Measurements from ENCODE around the gene GRM1. TPM values are rescaled to one million over a fixed set of nuclear protein-coding genes. Genes with fewer than 3 reads are reported as not detected.
"Not testable (repeated sequence)": the region's sequence is repeated elsewhere in the genome, so short reads cannot be mapped to it uniquely, and the experiment has no call there.

GRM1 gene
- polyA plus RNA-seq, 4 donors, result 0.01 to 0.03 TPM; not detected in 2

- no peak for FAIRE-seq
- H3K27me3 ChIP-seq (ENCODE audit: control insufficient read depth in 3 of 3, insufficient read depth in 3 of 3, low read length in 3 of 3), result no peaks in the 10 kb centered on the region
- no peaks in the 10 kb centered on the region for H3K4me1 ChIP-seq (ENCODE audit: control insufficient read depth in 3 of 3, insufficient read depth in 2 of 3, low read depth in 1 of 3, low read length in 2 of 3)
- DNase-seq, result no peak
- H3K9me3 ChIP-seq (ENCODE audit: control insufficient read depth in 2 of 2, insufficient read depth in 1 of 2, low read depth in 1 of 2, low read length in 1 of 2), result no peaks in the 10 kb centered on the region
- no peak overlapping the region for H3K27ac ChIP-seq (ENCODE audit: low read depth in 1 of 3, low read length in 2 of 3)
- H3K4me3 ChIP-seq (ENCODE audit: low read depth in 1 of 3, low read length in 3 of 3), result no peak overlapping the region
- no peaks in the 10 kb centered on the region for H3K36me3 ChIP-seq (ENCODE audit: control insufficient read depth in 3 of 3, insufficient read depth in 2 of 3, low read depth in 1 of 3, low read length in 3 of 3)
Observed at GRCh38 chr6:146253691-146254090, 224.8 kb downstream of the GRM1 start.

GRCh38 chr6:146258206-146258605 lies 229.3 kb downstream of the GRM1 start:
- Histone ChIP-seq H3K4me1 (ENCODE audit: control insufficient read depth in 3 of 3, insufficient read depth in 2 of 3, low read depth in 1 of 3, low read length in 2 of 3) (no peaks in the 10 kb centered on the region), H3K4me3 (ENCODE audit: low read depth in 1 of 3, low read length in 3 of 3) (no peak overlapping the region), H3K36me3 (ENCODE audit: control insufficient read depth in 3 of 3, insufficient read depth in 2 of 3, low read depth in 1 of 3, low read length in 3 of 3) (no peaks in the 10 kb centered on the region), H3K9me3 (ENCODE audit: control insufficient read depth in 2 of 2, insufficient read depth in 1 of 2, low read depth in 1 of 2, low read length in 1 of 2) (no peaks in the 10 kb centered on the region), H3K27ac (ENCODE audit: low read depth in 1 of 3, low read length in 2 of 3) (no peak overlapping the region), H3K27me3 (ENCODE audit: control insufficient read depth in 3 of 3, insufficient read depth in 3 of 3, low read length in 3 of 3) (no peaks in the 10 kb centered on the region)
- no peak for DNase-seq
- 36 to 58% (median 37%) methylated on average over 1 of the region's 1 CpG for WGBS, 3 donors
- no peak for FAIRE-seq

DNA sequence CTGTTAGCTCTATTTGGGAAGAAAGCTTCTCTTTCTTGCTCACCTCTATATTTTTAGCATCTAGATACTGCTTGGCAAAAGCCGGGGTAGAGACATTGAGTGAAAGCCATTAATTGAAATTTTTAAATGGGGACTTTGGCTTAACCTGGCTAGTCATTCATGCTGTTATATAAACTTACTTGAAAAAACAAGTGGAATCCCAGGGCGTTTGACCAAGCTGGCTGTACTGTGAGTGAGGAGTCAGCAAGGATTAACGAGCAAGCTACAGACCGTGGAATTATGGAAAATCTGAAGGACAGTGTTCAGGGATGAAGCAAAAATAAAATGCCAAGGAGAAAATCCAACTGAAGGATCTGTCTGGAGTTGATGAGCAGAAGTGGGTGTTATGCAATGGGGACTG lies 232.0 kb downstream of the GRM1 start:
- FAIRE-seq (no peak), DNase-seq (no peak)
- H3K36me3 ChIP-seq (ENCODE audit: control insufficient read depth in 3 of 3, insufficient read depth in 2 of 3, low read depth in 1 of 3, low read length in 3 of 3), result no peaks in the 10 kb centered on the region
- no peaks in the 10 kb centered on the region for H3K4me1 ChIP-seq (ENCODE audit: control insufficient read depth in 3 of 3, insufficient read depth in 2 of 3, low read depth in 1 of 3, low read length in 2 of 3)
- WGBS, 3 donors, result 68 to 76% (median 69%) methylated on average over 4 of the region's 4 CpGs
- no peaks in the 10 kb centered on the region for H3K27me3 ChIP-seq (ENCODE audit: control insufficient read depth in 3 of 3, insufficient read depth in 3 of 3, low read length in 3 of 3)
- H3K9me3 ChIP-seq (ENCODE audit: control insufficient read depth in 2 of 2, insufficient read depth in 1 of 2, low read depth in 1 of 2, low read length in 1 of 2), result no peaks in the 10 kb centered on the region
- H3K27ac ChIP-seq (ENCODE audit: low read depth in 1 of 3, low read length in 2 of 3), result no peak overlapping the region
- no peak overlapping the region for H3K4me3 ChIP-seq (ENCODE audit: low read depth in 1 of 3, low read length in 3 of 3)

GRCh38 chr6:146265056-146265455 lies 236.2 kb downstream of the GRM1 start:
- WGBS, 3 donors, result 95 to 99% (median 97%) methylated on average over 2 of the region's 2 CpGs
- FAIRE-seq (no peak), DNase-seq (no peak)

DNA sequence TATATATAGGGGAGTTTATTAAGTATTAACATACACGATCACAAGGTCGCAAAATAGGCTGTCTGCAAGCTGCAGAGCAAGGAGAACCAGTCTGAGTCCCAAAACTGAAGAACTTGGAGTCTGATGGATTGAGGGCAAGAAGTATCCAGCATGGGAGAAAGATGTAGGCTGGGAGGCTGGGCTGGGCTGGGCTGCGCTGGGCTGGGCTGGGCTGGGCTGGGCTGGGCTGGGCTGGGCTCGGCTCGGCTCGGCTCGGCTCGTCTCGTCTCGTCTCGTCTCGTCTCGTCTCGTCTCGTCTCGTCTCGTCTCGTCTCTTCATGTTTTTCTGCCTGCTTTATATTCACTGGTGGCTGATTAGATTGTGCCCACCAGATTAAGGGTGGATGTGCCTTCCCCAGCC lies 238.6 kb downstream of the GRM1 start:
- H3K9me3 ChIP-seq (ENCODE audit: control insufficient read depth in 2 of 2, insufficient read depth in 1 of 2, low read depth in 1 of 2, low read length in 1 of 2), result no peaks in the 10 kb centered on the region
- no peak overlapping the region for H3K27ac ChIP-seq (ENCODE audit: low read depth in 1 of 3, low read length in 2 of 3)
- H3K36me3 ChIP-seq (ENCODE audit: control insufficient read depth in 3 of 3, insufficient read depth in 2 of 3, low read depth in 1 of 3, low read length in 3 of 3), result no peaks in the 10 kb centered on the region
- DNase-seq, result no peak
- no peaks in the 10 kb centered on the region for H3K27me3 ChIP-seq (ENCODE audit: control insufficient read depth in 3 of 3, insufficient read depth in 3 of 3, low read length in 3 of 3)
- no peaks in the 10 kb centered on the region for H3K4me1 ChIP-seq (ENCODE audit: control insufficient read depth in 3 of 3, insufficient read depth in 2 of 3, low read depth in 1 of 3, low read length in 2 of 3)
- FAIRE-seq, result no peak
- H3K4me3 ChIP-seq (ENCODE audit: low read depth in 1 of 3, low read length in 3 of 3), result no peak overlapping the region
- WGBS, 3 donors, result 93 to 97% (median 93%) methylated on average over 17 to 18 of the region's 18 CpGs

More at GRCh38 chr6:146265056-146265455, 236.2 kb downstream of the GRM1 start:
- H3K27me3 ChIP-seq (ENCODE audit: control insufficient read depth in 3 of 3, insufficient read depth in 3 of 3, low read length in 3 of 3), result no peaks in the 10 kb centered on the region
- no peaks in the 10 kb centered on the region for H3K4me1 ChIP-seq (ENCODE audit: control insufficient read depth in 3 of 3, insufficient read depth in 2 of 3, low read depth in 1 of 3, low read length in 2 of 3)
- H3K27ac ChIP-seq (ENCODE audit: low read depth in 1 of 3, low read length in 2 of 3), result no peak overlapping the region
- H3K9me3 ChIP-seq (ENCODE audit: control insufficient read depth in 2 of 2, insufficient read depth in 1 of 2, low read depth in 1 of 2, low read length in 1 of 2), result no peaks in the 10 kb centered on the region
- H3K4me3 ChIP-seq (ENCODE audit: low read depth in 1 of 3, low read length in 3 of 3), result no peak overlapping the region
- no peaks in the 10 kb centered on the region for H3K36me3 ChIP-seq (ENCODE audit: control insufficient read depth in 3 of 3, insufficient read depth in 2 of 3, low read depth in 1 of 3, low read length in 3 of 3)

- no peaks in the 10 kb centered on the region for H3K9me3 ChIP-seq (ENCODE audit: control insufficient read depth in 2 of 2, insufficient read depth in 1 of 2, low read depth in 1 of 2, low read length in 1 of 2)
- no peak overlapping the region for H3K4me3 ChIP-seq (ENCODE audit: low read depth in 1 of 3, low read length in 3 of 3)
- no peaks in the 10 kb centered on the region for H3K4me1 ChIP-seq (ENCODE audit: control insufficient read depth in 3 of 3, insufficient read depth in 2 of 3, low read depth in 1 of 3, low read length in 2 of 3)
- no peak overlapping the region for H3K27ac ChIP-seq (ENCODE audit: low read depth in 1 of 3, low read length in 2 of 3)
- 61 to 65% (median 65%) methylated on average over 1 of the region's 1 CpG for WGBS, 3 donors
- no peaks in the 10 kb centered on the region for H3K27me3 ChIP-seq (ENCODE audit: control insufficient read depth in 3 of 3, insufficient read depth in 3 of 3, low read length in 3 of 3)
- H3K36me3 ChIP-seq (ENCODE audit: control insufficient read depth in 3 of 3, insufficient read depth in 2 of 3, low read depth in 1 of 3, low read length in 3 of 3), result no peaks in the 10 kb centered on the region
- no peak for FAIRE-seq
- no peak for DNase-seq
Observed at GRCh38 chr6:146267946-146268345, 239.1 kb downstream of the GRM1 start.

GRCh38 chr6:146269482-146269881 lies 240.6 kb downstream of the GRM1 start:
- Histone ChIP-seq H3K36me3 (ENCODE audit: control insufficient read depth in 3 of 3, insufficient read depth in 2 of 3, low read depth in 1 of 3, low read length in 3 of 3) (no peaks in the 10 kb centered on the region), H3K27ac (ENCODE audit: low read depth in 1 of 3, low read length in 2 of 3) (no peak overlapping the region), H3K9me3 (ENCODE audit: control insufficient read depth in 2 of 2, insufficient read depth in 1 of 2, low read depth in 1 of 2, low read length in 1 of 2) (no peaks in the 10 kb centered on the region), H3K4me3 (ENCODE audit: low read depth in 1 of 3, low read length in 3 of 3) (no peak overlapping the region), H3K27me3 (ENCODE audit: control insufficient read depth in 3 of 3, insufficient read depth in 3 of 3, low read length in 3 of 3) (no peaks in the 10 kb centered on the region), H3K4me1 (ENCODE audit: control insufficient read depth in 3 of 3, insufficient read depth in 2 of 3, low read depth in 1 of 3, low read length in 2 of 3) (no peaks in the 10 kb centered on the region)
- FAIRE-seq (no peak), DNase-seq (no peak)

GRCh38 chr6:146271163-146271562 lies 242.3 kb downstream of the GRM1 start:
- H3K36me3 ChIP-seq (ENCODE audit: control insufficient read depth in 3 of 3, insufficient read depth in 2 of 3, low read depth in 1 of 3, low read length in 3 of 3); H3K4me1 ChIP-seq (ENCODE audit: control insufficient read depth in 3 of 3, insufficient read depth in 2 of 3, low read depth in 1 of 3, low read length in 2 of 3); FAIRE-seq; H3K27me3 ChIP-seq (ENCODE audit: control insufficient read depth in 3 of 3, insufficient read depth in 3 of 3, low read length in 3 of 3); H3K27ac ChIP-seq (ENCODE audit: low read depth in 1 of 3, low read length in 2 of 3); DNase-seq; H3K4me3 ChIP-seq (ENCODE audit: low read depth in 1 of 3, low read length in 3 of 3); H3K9me3 ChIP-seq (ENCODE audit: control insufficient read depth in 2 of 2, insufficient read depth in 1 of 2, low read depth in 1 of 2, low read length in 1 of 2): not testable (repeated sequence)
- WGBS, 3 donors, result 5 to 34% (median 24%) methylated on average over 1 of the region's 1 CpG

DNA sequence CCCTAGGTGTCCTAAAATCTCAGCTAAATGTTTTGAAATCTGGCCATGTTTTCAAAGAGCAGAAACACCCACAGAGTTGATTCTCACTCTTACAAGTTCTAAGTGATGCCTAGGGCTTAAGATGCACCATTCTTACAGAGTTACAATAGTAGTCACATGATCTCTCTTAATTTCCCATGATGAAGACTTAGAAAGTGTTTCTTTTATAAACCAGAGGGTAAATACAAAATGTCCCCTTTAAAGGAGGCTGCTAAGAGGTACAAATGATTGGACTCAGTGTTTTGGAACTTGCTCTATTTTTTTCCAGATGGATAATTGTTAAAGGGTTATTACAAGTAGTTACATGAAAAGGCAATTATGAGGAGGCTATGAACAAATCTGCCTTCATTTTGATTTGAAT lies 244.6 kb downstream of the GRM1 start:
- DNase-seq, result no peak
- Histone ChIP-seq H3K36me3 (ENCODE audit: control insufficient read depth in 3 of 3, insufficient read depth in 2 of 3, low read depth in 1 of 3, low read length in 3 of 3) (no peaks in the 10 kb centered on the region), H3K4me3 (ENCODE audit: low read depth in 1 of 3, low read length in 3 of 3) (no peak overlapping the region), H3K27ac (ENCODE audit: low read depth in 1 of 3, low read length in 2 of 3) (no peak overlapping the region), H3K27me3 (ENCODE audit: control insufficient read depth in 3 of 3, insufficient read depth in 3 of 3, low read length in 3 of 3) (no peaks in the 10 kb centered on the region), H3K4me1 (ENCODE audit: control insufficient read depth in 3 of 3, insufficient read depth in 2 of 3, low read depth in 1 of 3, low read length in 2 of 3) (no peaks in the 10 kb centered on the region), H3K9me3 (ENCODE audit: control insufficient read depth in 2 of 2, insufficient read depth in 1 of 2, low read depth in 1 of 2, low read length in 1 of 2) (no peaks in the 10 kb centered on the region)
- FAIRE-seq, result no peak

Data from small intestine (tissue), 7 donors.